Lung microvascular endothelial cell (primary cell): ENCODE measurements around the gene SORL1. TPM values are rescaled to one million over a fixed set of nuclear protein-coding genes. Genes with fewer than 3 reads are reported as not detected.
"Not testable (repeated sequence)": the region's sequence is repeated elsewhere in the genome, so short reads cannot be mapped to it uniquely, and the experiment has no call there.

Experiments
- DNase-seq, 2 donors: peaks; one replicate each; pipeline versions ENCODE4 v3.0.0 to v3.0.0-alpha.2; 2010; ENCODE audit warnings: low read depth in 2 of 2
- total RNA-seq: library from RNA; depleted of rRNA; stranded (reverse); fragments of >200 nt; gene quantifications from 2 replicates; pipeline ENCODE4 v1.2.1, GENCODE V29; 2014

Gene SORL1
- total RNA-seq, 1 donor from 2014 or later, result under 0.01 TPM

DNA sequence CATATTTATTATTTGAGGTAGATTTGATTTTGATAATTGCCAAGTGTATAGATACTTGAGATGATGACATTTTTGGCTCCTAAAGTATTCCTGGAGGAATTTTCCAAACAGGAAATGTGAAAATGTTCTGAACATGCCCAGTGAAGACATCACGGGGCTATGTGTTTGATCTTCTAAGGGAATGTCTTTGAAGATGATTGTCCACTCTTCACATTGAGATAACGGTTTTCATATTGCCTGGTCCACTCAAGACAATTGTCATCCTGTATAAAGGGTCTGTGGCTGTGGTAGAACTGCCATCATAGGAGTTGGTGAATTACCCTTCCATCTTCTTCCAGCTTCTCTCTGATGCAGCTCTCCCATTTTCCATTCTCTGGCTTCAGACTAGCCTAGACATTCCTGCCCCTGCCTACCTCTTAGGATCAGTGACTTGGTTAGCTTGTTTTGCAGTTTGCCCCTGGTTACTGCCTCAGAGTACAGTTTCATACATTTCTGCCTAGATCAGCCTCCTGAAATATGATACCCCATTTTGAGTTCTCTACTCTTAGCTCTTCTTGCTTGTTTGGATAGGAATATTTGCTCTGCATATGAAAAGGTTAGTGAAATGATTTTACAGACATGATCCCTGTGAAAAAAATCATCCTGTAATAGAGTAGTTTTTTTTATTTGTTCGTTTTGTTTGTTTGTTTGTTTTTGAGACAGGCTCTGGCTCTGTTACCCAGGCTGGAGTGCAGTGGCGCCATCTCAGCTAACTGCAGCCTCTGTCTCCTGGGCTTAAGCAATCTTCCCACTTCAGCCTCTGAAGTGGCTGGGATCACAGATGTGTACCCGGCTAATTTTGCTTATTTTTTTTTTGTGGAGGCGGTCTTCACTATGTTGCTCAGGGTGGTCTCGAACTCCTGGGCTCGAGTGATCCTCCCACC is 112.0 kb downstream of the SORL1 start:
- DNase-seq, result no peak

DNA sequence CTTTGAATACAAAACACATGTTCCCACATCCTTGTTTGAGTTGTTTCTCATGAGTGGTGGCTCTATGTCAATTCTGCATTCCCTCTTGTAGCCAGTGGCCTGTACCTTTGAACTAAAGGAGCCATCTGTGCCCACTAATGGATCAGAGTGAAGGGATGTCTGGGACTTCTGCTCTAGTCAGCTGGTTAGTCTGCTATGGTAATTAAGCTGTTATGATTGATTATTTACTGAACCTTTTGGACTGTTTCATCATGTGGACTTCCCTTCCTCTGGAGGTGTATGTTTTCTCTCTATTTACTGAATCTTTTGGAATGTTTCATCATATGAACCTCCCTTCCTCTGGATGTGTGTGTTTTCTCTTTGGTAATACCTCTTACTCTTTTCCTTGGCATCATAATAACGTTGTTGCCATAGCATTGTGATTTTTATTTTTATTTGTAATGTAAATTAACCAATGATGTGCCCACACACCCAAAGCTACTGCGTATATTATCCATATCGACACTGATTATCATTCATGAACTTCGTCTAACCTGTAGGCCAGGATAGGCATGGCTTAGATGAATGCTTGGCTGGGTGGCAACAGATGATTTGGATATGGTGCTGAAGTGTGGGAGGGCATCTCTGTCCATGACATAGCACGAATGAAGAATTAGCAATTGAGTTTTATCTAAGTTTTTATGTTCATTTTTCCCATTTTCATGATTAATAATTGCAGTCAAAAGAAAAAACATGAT is 113.0 kb downstream of the SORL1 start:
- no peak for DNase-seq

DNA sequence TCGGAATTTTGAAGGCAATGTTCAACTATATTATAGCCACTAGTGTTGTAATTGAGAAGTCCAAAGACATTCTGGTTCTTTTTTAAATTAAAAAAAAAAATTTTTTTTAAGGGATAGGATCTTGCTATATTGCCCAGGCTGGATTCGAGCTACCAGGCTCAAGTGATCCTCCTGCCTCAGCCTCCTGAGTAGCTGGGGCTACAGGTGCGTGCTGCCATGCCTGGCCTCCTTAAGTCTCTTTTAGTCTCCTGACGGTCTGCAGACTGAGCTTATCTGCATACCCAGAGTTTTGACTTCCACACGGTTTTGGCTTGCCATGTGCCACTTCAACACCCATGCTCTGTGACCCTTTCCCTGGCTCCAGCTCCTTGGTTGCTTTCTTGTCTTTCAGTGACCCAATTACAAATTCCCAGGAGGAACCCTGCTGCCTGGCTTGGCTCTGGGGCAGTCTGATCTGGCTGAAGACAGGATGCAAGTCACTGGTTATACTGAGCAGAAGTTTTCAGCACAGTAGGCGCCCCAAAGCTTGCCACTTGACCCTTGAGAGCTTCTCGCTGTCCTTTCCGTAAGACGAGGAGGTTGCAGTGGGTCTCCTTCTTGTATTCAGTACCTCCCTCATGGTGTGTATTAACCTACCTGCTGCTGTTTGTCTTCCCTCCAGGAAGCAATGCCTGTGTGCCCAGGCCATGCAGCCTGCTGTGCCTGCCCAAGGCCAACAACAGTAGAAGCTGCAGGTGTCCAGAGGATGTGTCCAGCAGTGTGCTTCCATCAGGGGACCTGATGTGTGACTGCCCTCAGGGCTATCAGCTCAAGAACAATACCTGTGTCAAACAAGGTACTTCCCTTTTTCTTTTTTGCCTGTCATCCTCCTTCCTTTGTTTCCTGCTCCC is 114.4 kb downstream of the SORL1 start:
- DNase-seq, result no peak

DNA sequence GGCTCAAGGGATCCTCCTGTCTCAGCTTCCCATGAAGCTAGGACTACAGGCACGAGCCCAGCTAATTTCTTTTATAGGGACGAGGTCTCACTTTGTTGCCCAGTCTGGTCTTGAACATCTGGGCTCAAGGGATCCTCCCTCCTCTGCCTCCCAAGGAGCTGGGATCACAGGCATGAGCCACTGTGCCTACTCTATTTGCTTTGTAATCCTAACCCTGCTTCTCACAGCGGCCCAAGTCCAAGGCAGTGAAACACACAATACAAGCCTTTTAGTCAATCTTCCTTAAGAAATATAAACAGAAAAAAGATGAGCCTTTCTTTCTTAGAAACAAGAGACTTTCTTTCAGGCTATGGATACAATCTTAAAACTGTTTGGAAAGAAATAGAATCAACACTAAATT is 115.9 kb downstream of the SORL1 start:
- DNase-seq, result no peak

DNA sequence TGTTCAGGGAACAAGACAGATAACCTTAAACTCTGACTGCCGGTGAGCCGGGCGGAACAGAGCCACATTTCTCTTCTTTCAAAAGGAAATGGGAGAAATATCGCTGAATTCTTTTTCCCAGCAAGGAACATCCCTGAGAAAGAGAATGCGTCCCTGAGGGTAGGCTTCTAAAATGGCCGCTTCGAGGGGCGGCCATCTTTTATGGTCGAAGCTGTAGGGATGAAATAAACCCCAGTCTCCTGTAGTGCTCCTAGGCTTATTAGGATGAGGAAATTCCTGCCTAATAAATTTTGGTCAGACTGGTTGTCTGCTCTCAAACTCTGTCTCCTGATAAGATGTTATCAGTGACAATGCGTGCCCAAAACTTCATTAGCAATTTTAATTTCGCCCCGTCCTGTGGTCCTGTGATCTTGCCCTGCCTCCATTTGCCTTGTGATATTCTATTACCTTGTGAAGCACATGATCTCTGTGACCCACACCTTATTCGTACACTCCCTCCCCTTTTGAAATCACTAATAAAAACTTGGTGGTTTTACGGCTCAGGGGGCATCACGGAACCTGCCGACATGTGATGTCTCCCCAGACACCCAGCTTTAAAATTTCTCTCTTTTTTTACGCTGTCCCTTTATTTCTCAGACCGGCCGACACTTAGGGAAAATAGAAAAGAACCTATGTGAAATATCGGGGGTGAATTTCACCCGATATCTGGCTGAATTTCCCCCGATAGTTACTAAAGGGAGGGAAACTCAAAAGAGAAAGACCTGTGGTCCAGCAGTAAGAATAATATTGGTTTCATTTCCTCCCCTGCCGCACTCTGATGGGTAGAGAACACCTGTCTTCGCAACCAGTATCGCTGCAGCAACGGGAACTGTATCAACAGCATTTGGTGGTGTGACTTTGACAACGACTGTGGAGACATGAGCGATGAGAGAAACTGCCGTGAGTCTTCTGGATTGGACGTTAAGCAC is 117.5 kb downstream of the SORL1 start:
- DNase-seq, result not testable (repeated sequence)

DNA sequence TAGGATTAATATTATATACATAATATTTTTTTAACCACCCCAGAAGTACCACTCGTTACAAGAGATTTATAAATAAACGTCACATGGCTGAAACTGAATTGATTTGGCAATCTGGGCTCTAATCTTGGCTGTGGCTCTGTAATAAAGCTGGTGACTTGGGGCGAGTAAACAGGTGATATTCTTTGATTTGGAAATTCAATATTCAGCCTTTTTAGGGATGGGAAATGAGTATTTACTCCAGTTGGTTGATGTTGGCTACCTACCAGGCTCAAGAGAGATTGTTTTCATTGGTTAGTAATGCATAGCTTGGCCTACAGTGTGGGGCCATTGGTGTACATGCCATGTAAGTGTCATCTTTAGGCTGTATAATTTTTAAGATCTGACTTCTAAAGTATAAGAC is 118.3 kb downstream of the SORL1 start:
- no peak for DNase-seq

DNA sequence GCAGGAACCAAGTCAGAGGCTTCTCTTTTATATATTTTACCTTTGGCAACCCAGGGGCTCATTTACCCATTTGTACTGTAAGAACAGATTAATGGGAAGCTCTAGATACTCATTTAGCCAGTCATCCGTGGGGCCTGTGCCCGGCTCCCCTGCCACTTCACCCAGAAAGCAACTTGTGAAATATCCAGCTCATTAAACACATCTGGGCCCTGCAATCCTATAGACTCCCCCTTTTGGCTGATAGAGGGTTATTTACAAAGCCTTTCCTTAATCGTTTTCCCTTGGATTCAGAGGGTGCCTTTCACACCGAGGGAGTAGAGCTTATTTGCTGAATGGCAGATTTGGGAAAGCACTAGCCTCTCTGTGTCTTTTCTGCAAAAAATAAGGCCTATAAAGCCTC is 119.4 kb downstream of the SORL1 start:
- DNase-seq, result no peak

DNA sequence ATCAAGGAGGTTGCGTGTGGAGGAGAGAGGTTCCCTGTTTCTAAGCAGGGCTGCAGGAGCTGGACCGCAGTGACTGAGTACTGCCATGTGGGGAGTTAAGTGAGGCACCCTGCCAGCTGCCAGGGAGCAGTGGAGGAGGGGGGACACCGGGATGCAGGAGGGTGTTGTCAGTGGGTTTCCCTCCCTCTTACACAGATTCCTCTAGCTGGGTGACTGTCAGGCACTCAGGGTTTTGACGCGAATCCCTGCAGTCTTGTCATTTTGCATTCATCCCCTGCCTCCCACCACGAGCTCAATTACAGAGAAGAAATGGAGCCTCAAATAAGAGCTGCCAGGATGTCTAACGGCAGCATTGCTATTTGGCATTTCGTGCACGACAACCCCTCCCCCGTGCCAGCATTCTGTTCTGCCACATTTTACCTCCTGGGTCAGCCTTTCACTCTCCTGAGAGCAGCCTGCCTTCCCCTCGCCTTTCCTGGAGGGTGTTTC is 120.5 kb downstream of the SORL1 start:
- DNase-seq, result no peak

DNA sequence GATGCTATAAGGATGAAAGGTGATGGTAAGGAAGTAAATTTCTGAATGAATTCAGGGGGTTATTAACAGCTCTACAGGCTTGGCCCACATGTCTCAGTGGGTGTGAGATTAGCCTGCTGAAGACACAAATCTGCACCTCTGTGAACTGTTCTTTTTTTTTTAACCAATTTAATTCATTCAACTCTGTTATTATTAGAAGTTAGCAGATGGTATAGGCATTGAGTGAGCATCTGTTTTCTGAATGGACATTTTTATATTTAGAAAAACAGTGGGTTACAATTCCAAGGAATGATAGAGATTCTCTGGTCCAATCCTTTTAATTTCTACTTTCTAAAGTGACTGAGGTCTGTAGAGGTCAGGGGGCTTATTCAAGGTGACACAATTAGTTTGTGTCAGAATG is 122.7 kb downstream of the SORL1 start:
- DNase-seq, result no peak

DNA sequence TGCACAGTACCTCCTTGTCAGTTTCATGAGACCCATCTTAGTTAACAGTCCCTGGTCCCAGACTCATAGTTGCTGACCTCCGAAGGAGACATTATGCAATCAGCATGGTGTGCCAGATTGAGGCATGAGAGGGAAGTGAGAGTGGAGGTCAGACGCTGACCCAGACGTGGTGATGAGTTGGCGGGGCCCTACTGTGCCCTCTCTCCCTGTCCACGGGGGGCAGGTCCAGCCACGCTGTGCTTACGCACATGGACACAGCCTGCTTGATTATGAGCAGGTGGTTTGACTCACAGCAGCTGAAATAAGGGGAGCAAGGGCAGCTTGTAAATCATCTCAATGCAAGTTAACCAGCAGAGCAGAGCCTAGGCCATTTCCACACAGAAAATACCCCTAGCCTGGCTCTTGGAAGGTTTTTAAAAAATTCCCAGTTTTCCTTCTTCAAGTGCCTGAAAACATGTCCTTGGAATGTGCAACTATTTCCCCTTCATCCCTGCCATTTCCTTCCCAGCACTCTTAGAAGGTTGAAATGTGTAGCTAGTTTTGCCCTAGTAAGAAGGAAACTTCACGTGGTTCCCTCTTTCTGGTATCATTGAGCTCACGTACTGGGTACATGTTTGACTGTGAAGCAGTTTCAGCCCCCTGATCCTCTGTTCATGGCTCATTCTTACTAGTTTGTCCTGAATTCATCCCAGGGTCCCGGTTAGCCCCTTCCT is 123.3 kb downstream of the SORL1 start:
- DNase-seq, result no peak

DNA sequence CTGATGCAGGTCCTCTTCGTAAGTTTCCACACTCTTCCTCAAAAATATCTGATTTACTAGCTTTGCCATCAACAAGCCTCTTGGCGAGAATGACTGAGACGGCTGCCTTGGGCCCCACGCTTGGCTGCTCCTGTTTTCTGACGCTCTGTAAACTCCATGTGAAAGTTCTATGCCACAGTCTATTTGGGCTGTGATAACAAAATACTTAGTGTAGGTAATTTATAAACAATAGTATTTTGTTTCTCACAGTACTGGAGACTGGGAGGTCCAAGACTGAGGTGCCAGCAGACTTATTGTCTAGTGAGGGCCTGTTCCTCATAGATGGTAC is 123.8 kb downstream of the SORL1 start:
- no peak for DNase-seq

DNA sequence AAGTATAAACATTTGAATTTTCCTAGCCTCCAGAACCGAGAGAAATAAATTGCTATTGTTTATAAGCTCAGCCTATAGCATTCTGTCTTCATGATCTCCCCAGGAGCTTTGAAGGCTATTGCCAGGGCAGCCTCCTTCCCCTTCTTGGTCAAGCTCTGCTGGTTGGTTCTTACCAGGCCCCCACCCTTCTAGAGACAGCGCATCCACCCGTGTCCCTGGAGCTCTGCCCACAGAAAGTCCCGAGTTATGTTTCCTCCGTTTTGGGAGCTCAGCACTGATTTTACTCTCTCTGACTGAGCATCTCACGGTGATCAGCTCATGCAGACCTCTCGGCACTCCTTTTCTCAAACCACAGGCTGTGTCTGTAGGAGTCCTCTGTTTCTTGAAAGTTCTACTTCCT is 124.4 kb downstream of the SORL1 start:
- DNase-seq, result no peak

DNA sequence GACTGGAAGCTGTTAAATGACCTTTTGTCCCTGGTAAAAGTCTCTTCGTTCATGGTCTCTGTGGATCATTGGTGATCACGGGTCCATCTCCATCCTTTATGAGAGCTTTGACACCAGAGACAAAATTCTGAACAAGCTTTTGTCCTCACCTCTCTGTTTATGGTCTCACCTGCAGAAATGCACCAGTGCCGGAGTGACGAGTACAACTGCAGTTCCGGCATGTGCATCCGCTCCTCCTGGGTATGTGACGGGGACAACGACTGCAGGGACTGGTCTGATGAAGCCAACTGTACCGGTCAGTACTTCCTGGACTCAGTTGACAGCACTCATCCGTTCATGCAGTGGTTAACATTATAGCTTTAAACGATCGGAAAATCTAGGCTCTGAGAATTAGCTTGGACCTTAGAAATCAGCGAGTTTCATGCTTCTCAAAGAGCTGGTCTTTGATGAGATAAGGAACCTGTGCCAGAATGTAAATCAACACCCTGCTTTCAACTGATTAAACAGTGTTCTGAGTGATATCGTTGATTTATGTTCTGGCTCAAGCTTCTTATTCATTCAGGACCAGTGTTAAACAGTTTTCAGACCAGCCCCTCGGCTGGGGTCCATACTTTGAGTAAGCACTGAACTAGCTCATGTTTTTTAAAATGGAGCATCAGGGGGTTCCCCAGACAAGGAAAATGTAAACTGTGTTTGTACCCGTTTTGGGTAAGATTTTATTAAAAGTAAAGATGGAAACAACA is 125.2 kb downstream of the SORL1 start:
- DNase-seq, result no peak

DNA sequence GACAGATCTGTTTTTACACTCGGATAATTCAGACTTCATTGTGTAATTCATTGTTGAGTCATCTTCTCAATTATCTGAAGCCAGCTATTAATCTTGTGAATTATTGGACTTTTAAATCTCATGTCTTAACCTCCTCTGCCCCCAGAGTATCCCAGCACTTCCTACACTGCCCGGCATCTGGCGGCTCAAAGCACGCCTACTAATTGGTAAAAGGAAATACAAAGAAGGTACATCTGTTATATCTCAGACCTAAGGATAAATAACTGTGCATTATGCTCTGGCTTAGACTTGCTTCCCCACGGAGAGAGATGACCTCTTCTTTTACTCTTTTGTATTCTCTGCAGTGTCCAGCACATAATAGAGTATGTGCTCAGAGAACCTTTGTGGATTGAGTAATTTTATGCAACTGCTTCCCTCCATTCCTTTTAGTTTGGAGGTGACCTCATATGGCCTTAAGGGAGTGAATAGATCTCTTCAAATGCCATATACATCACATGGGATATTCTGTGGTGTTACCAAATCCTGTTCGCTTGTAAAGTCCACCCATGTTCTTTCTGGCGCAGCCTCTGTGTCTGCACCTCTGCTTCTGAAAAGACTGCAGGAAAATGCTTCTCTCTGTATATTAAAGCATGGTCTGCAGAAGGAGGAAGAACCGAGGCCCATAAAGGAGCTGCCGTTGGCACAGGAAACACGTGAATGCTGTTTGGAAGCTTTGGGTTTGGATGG is 126.3 kb downstream of the SORL1 start:
- DNase-seq, result no peak

DNA sequence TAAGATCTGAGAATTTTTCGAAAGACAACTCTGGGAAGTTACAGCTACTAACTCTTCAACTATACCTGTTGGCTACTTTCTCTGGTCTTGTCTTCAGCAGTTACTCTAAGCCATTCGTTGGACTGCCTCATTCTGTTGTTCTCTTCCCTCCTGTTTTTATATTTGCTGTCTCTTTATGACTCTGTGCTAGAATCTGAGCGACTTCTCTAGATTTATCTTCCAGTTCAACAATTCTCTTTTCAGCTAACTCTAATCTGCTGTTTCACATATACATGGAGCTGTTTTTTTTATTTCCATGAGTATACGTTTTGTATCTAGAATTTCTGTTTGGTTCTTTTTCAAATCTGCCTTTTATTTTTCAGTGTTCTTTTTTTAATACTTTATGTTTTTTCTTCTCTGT is 128.0 kb downstream of the SORL1 start:
- DNase-seq, result no peak

DNA sequence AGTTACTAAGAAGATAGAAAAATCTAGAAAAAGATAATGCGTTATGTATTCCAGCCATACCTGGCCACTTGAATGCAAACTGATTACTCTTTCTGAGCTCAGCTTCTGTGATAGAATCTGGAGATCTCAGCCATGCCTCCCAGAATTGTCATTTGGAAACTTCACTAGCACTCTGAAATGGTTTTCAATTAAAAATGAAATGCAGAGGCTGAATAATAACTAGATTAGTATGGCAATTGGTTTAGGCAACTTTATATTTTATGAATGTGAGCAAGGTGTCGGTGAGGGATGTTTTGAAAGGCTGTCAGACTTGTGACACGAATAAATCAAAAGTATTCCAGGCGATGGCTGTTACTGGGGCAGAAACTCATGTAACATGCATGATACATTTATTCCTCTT is 129.5 kb downstream of the SORL1 start:
- no peak for DNase-seq

DNA sequence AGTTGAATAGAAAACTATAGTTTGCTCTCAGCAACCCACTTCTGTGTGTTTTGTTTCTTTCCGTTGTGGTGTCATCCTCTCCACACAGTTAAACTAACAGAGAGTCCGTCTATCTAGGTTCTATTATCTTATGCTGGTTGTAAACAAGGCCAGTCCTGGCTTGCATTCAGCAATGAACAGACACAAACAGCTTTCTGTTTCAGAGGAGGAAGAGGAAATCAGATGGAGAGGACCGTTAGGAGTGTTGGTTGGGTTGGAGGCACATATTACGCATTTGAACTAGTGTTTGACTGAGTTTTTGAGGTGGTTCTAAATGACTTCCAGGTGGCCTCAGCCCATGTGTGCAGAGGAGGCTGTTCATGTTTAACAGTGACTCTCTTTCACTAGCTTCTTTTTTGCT is 130.2 kb downstream of the SORL1 start:
- DNase-seq, result peak in 1 of 2 donors; percentile 11

DNA sequence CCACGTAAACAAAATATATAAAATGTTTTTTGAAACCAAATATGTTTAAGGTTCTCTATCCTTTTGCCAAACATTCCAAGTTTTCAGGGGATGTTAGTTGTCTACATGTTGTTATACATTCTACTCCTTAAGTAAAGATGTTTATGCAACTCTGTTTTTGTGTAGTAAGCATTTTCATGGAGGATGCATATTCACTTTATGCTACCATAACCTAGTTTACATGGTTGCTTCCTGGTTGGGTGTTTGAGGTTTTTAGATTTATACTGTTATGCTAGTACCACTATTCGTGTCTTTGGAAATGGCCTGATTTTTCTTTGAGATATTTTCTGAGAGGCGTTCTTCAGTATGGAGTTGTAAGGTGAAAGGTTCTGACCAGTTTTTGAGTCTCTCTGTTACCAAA is 131.7 kb downstream of the SORL1 start:
- DNase-seq, result no peak

DNA sequence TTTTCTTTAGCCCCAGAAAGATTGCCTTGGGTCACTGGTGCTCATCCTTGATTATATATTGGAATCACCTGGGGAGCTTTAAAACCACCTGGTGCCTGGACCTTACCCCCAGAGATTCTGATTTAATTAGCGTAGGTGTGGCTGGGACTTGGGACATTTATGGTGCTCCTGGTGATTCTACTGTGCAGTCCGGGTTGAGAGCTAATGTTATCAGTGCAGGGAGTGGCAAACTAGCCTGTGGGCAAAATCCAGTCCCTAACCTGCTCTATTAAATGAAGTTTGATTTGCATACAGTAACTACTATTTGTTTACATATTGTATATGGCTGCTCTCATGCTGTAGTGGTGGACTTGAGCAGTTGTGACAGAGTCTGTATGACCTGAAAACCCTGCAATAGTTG is 134.6 kb downstream of the SORL1 start:
- no peak for DNase-seq
